ENCODE results near the gene NPHS1.
"Not testable (repeated sequence)": the region's sequence is repeated elsewhere in the genome, so short reads cannot be mapped to it uniquely, and the experiment has no call there.

Gene NPHS1

GRCh38 chr19:35811317-35812219 is 40.7 kb downstream of the NPHS1 start:
- DNase-seq: no peak

- DNase-seq: no peak
Measured at GRCh38 chr19:35807633-35808032, 44.7 kb downstream of the NPHS1 start.

GRCh38 chr19:35806597-35806996 is 45.7 kb downstream of the NPHS1 start:
- DNase-seq: no peak

- no peak for DNase-seq
Measured at GRCh38 chr19:35805526-35806102, 46.7 kb downstream of the NPHS1 start.

GRCh38 chr19:35801828-35802227 is 50.5 kb downstream of the NPHS1 start:
- no peak for DNase-seq

- DNase-seq: peak; percentile 18 to 25
Measured at GRCh38 chr19:35797663-35798062, 54.6 kb downstream of the NPHS1 start.

- no peak for DNase-seq
Measured at GRCh38 chr19:35796645-35797542, 55.4 kb downstream of the NPHS1 start.

- DNase-seq: not testable (repeated sequence)
Measured at GRCh38 chr19:35795564-35795963, 56.7 kb downstream of the NPHS1 start.

GRCh38 chr19:35793381-35794165 is 58.7 kb downstream of the NPHS1 start:
- DNase-seq: no peak

- no peak for DNase-seq
Measured at GRCh38 chr19:35792888-35793287, 59.4 kb downstream of the NPHS1 start.

GRCh38 chr19:35792312-35792711 is 60.0 kb downstream of the NPHS1 start:
- no peak for DNase-seq

- no peak for DNase-seq
Measured at GRCh38 chr19:35791814-35792279, 60.5 kb downstream of the NPHS1 start.

- DNase-seq: peak in 1 of 2 experiments; percentile 16
Measured at GRCh38 chr19:35790981-35791813, 61.1 kb downstream of the NPHS1 start.

GRCh38 chr19:35789978-35790944 is 62.0 kb downstream of the NPHS1 start:
- no peak for DNase-seq

GRCh38 chr19:35789195-35789977 is 62.9 kb downstream of the NPHS1 start:
- DNase-seq: no peak

- DNase-seq: no peak
Measured at GRCh38 chr19:35788205-35788960, 63.9 kb downstream of the NPHS1 start.

GRCh38 chr19:35787227-35787799 is 65.0 kb downstream of the NPHS1 start:
- no peak for DNase-seq

Data from activated CD4-positive, alpha-beta T cell treated with anti-CD3 and anti-CD28 coated beads, Interleukin-2, amount 50 U/mL, for 48 hours (primary cell).